ENCODE data around the gene TIMM29.

DNA sequence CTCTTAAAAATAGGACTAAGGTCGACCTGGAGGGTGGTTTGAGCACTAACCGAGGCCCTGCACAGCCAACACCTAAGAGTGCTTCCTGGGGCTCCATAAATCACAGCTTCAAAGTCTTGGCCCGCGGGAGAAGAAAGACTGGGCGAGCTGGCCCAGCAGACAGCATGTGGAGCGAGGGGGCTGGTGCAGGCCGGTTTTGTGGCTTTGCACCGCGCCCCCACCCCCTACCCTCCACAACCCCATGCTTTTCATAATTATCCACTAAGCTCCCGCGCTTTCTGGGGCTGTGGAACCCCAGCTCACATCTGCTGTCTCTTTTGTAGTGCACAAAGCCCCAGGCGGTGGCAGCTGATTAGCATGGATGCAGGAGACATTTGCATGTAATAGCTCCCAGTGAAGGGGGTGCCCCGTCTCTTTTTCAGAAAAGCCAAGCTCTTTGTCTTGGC is 40.2 kb upstream of the TIMM29 start:
- TF ChIP-seq, protein P1, sequence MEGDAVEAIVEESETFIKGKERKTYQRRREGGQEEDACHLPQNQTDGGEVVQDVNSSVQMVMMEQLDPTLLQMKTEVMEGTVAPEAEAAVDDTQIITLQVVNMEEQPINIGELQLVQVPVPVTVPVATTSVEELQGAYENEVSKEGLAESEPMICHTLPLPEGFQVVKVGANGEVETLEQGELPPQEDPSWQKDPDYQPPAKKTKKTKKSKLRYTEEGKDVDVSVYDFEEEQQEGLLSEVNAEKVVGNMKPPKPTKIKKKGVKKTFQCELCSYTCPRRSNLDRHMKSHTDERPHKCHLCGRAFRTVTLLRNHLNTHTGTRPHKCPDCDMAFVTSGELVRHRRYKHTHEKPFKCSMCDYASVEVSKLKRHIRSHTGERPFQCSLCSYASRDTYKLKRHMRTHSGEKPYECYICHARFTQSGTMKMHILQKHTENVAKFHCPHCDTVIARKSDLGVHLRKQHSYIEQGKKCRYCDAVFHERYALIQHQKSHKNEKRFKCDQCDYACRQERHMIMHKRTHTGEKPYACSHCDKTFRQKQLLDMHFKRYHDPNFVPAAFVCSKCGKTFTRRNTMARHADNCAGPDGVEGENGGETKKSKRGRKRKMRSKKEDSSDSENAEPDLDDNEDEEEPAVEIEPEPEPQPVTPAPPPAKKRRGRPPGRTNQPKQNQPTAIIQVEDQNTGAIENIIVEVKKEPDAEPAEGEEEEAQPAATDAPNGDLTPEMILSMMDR (IDR thresholded peaks at IDR 0.05; ENCODE audit: low read length): no peak
- TF ChIP-seq EZH2 (optimal IDR thresholded peaks at IDR 0.05; ENCODE audit: low read depth, low read length) (no peak), EZH2phosphoT487 (IDR thresholded peaks at IDR 0.05; ENCODE audit: low read length) (no peak)
